Islet of Langerhans (tissue), 1 donor: Measurements from ENCODE around the gene FAM53C.
"Not testable (repeated sequence)": the region's sequence is repeated elsewhere in the genome, so short reads cannot be mapped to it uniquely, and the experiment has no call there.

ENCODE experiments used
- FAIRE-seq: peaks from one replicate; lab custom pipeline; 2011; peaks lifted over from hg19 to GRCh38; lab: Jason Lieb, UNC

Gene FAM53C

GRCh38 chr5:138337685-138338410, at the start of gene FAM53C:
TSS of gene FAM53C (plus strand) at chr5:138338266. CDS start at chr5:138341336, 3,070 bp downstream.
- FAIRE-seq = no peak

- no peak for FAIRE-seq
Measured at GRCh38 chr5:138289296-138289695, 48.8 kb upstream of the FAM53C start.

GRCh38 chr5:138303372-138303771, 34.7 kb upstream of the FAM53C start:
- FAIRE-seq = no peak

GRCh38 chr5:138305797-138306196, 32.3 kb upstream of the FAM53C start:
- no peak for FAIRE-seq

GRCh38 chr5:138315751-138316278, 22.3 kb upstream of the FAM53C start:
- no peak for FAIRE-seq

- FAIRE-seq = no peak
Measured at GRCh38 chr5:138316355-138316754, 21.7 kb upstream of the FAM53C start.

GRCh38 chr5:138318211-138318610, 19.9 kb upstream of the FAM53C start:
- FAIRE-seq = not testable (repeated sequence)

- FAIRE-seq = no peak
Measured at GRCh38 chr5:138330813-138331448, 7.1 kb upstream of the FAM53C start.

GRCh38 chr5:138331449-138332368, 6.4 kb upstream of the FAM53C start, which contains the start of gene CDC25C:
TSS of gene CDC25C (minus strand) at chr5:138331804. CDS start at chr5:138331180, 624 bp downstream.
- peak; percentile 81 for FAIRE-seq

- FAIRE-seq = no peak
Measured at GRCh38 chr5:138334867-138335447, 3.1 kb upstream of the FAM53C start.

GRCh38 chr5:138336952-138337684, 948 bp upstream of the FAM53C start:
- FAIRE-seq = no peak

GRCh38 chr5:138338411-138339090, 485 bp downstream of the FAM53C start:
- FAIRE-seq = no peak

GRCh38 chr5:138339091-138339456, 1.0 kb downstream of the FAM53C start:
- FAIRE-seq = no peak

GRCh38 chr5:138339464-138339863, 1.4 kb downstream of the FAM53C start:
- FAIRE-seq = no peak

GRCh38 chr5:138340008-138340407, 1.9 kb downstream of the FAM53C start:
- no peak for FAIRE-seq

GRCh38 chr5:138344887-138345622, 7.0 kb downstream of the FAM53C start:
- no peak for FAIRE-seq

- no peak for FAIRE-seq
Measured at GRCh38 chr5:138346889-138347288, 8.8 kb downstream of the FAM53C start.

- FAIRE-seq = no peak
Measured at GRCh38 chr5:138349852-138350562, 11.9 kb downstream of the FAM53C start.

- FAIRE-seq = no peak
Measured at GRCh38 chr5:138350563-138350890, 12.5 kb downstream of the FAM53C start.

- no peak for FAIRE-seq
Measured at GRCh38 chr5:138351056-138351455, 13.0 kb downstream of the FAM53C start.
